ENCODE measurements around the gene HOXA10.

Gene HOXA10

GRCh38 chr7:27151341-27151930 lies 22.7 kb downstream of the HOXA10 start:
- DNase-seq (ENCODE audit: extremely low read depth, low read depth) = no peak
- TF ChIP-seq, protein P1, sequence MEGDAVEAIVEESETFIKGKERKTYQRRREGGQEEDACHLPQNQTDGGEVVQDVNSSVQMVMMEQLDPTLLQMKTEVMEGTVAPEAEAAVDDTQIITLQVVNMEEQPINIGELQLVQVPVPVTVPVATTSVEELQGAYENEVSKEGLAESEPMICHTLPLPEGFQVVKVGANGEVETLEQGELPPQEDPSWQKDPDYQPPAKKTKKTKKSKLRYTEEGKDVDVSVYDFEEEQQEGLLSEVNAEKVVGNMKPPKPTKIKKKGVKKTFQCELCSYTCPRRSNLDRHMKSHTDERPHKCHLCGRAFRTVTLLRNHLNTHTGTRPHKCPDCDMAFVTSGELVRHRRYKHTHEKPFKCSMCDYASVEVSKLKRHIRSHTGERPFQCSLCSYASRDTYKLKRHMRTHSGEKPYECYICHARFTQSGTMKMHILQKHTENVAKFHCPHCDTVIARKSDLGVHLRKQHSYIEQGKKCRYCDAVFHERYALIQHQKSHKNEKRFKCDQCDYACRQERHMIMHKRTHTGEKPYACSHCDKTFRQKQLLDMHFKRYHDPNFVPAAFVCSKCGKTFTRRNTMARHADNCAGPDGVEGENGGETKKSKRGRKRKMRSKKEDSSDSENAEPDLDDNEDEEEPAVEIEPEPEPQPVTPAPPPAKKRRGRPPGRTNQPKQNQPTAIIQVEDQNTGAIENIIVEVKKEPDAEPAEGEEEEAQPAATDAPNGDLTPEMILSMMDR (IDR thresholded peaks at IDR 0.05; ENCODE audit: low read depth, low read length, missing control alignments) = no peak
- peak overlapping the region; percentile 50 for H3K4me3 ChIP-seq (replicated peaks; ENCODE audit: low read depth, low read length)

DNA sequence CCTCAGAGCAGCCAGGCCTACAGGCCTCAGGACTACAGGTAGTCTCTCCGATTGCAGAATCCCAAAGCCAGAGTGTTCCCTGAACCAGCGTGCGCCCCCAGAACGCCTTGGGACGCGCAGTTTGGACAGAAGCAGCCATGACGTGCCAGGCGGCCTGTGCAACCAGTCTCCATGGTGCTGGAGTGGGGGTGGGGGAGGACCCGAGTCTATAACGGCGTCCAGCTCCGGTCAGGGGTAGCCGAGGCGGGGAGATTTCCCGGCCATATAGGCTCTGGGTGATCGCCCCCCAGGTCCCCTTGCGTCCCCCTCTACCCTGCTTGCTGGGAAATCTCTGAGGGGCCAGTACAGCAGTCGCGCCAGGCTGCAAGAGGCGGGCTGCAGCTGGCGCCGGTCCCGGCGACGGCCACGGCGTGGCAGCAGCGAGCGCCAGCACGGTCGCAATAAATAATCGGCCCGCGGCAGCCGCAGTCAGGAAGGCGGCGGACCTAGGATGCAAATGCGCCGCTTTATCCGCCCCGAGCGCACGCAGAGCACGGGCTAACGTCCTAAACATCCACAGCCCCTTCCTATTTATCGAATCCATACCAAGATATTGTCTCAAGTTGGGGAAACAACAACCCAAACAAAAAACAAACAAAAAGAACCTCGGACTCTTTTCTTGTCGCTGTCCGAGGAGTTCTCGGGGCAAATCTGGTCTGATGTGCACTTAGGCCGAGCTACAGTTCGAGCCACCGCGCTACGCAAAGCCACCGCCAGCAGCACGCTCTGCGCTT lies 23.4 kb downstream of the HOXA10 start:
- TF ChIP-seq, protein P1 (IDR thresholded peaks at IDR 0.05; ENCODE audit: low read depth, low read length, missing control alignments) = peak; percentile 77

DNA sequence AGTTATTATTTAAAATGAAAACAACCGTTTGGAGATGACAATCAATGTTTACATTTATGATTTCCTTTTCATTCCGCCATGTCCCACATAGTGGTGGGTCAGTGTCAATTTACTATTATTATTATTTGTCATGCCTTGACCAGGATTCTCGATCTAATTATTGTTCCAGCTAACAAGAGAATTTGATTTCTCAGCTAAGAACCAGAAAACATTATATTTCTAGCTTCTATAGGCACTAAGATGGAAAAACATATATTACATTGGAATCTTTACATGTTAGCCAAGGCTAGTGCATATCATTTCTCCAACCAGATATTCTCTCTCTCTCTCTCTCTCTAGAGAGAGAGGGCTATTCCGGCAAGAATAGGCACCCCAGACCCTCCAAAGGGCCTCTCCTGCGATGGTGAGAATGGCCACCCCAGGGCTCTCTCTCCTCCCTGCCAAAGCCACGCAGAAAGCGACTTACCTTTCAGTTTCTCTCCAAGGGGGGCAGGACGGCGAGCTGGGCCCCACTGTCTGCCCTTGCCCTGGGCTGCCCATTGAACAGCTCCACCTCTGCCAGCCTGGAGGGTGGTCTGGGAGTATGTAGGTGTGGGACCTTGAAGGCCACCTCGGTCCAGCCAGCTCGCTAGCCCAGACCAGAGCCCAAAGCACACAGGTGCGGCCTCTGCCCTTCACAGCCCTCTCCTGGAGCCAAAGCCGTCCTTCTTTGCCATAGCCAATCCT lies 24.1 kb downstream of the HOXA10 start:
- DNase-seq (ENCODE audit: extremely low read depth, low read depth) = no peak
- TF ChIP-seq, protein P1 (IDR thresholded peaks at IDR 0.05; ENCODE audit: low read depth, low read length, missing control alignments) = no peak
- H3K4me3 ChIP-seq (replicated peaks; ENCODE audit: low read depth, low read length) = peak overlapping the region; percentile 50

More for the DNA sequence above, 23.4 kb downstream of the HOXA10 start:
- H3K4me3 ChIP-seq (replicated peaks; ENCODE audit: low read depth, low read length) = peak overlapping the region; percentile 50
- DNase-seq (ENCODE audit: extremely low read depth, low read depth) = no peak

DNA sequence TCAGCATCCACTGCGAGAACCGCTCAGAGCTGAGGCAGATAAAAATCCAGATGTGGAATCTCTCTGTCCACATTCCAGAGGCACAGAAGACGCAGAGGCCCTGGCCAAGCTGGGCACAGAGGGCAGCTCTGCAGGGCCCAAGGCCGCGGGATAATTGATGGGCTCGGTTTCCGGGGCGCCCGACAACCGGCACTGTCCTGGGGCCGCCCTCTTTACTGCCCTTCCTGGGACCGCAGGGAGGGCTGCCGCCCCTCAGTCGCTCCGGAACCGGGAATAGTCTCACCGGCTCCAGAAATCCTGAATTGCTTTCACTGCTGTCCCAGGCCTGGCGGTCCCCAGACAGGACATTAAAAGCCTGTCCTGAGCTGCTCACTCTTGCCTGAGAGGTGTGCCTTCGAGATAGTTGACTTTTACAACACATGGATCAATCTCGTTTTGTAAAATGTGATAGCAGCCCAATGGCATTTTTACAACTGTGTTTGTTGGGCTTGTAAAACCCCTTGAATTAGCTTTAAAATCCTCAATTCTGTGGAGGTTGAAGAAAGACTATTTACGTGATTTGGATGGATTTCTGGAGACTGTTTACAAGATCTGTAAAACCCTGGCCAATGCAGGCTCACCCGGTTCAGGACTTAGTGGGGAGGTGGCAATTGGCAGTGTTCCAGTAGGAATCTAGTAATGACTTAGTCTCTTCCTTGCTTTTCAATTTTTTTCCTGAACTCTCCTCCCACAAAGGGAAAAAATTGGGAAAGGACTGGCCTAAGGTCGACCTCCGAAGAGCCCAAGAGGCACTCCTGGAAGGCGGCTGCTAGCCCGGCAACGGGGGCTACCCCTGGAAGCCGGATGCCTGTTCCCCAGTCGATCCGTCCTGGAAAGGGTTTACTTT lies 25.1 kb downstream of the HOXA10 start:
- DNase-seq (ENCODE audit: extremely low read depth, low read depth) = no peak
- TF ChIP-seq, protein P1 (IDR thresholded peaks at IDR 0.05; ENCODE audit: low read depth, low read length, missing control alignments) = no peak
- no peak overlapping the region for H3K4me3 ChIP-seq (replicated peaks; ENCODE audit: low read depth, low read length)

- H3K4me3 ChIP-seq (replicated peaks; ENCODE audit: low read depth, low read length) = no peak overlapping the region
- DNase-seq (ENCODE audit: extremely low read depth, low read depth) = no peak
- TF ChIP-seq, protein P1 (IDR thresholded peaks at IDR 0.05; ENCODE audit: low read depth, low read length, missing control alignments) = no peak
These were observed 25.9 kb downstream of the HOXA10 start for GRCh38 chr7:27148031-27148755.

Data from HFF-Myc (cell line).